ENCODE data around the gene ANKRD16.
A peak's percentile ranks its signal among the peaks of the same experiment; 100 is the strongest.
"Not testable (repeated sequence)": the region's sequence is repeated elsewhere in the genome, so short reads cannot be mapped to it uniquely, and the experiment has no call there.

The ANKRD16 gene

DNA sequence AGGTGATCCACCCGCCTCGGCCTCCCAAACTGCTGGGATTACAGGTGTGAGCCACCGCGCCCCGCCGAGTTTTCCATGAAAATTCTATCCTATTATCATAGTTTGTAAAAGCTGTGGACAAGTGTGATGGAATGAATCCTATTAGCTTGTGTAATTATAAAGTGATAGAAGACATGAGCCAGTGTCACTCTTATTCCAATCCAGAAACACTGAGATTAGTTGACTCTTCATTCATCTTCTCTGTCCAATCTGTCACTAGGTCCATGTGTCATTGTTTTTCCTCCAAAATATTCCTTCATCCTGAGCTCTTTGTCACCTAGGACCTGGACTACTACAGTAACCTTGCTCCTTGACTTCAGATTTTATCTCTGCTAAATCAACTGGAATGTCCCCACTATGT, 13.9 kb upstream of the ANKRD16 start:
- DNase-seq (ENCODE audit: low read depth) = no peak

DNA sequence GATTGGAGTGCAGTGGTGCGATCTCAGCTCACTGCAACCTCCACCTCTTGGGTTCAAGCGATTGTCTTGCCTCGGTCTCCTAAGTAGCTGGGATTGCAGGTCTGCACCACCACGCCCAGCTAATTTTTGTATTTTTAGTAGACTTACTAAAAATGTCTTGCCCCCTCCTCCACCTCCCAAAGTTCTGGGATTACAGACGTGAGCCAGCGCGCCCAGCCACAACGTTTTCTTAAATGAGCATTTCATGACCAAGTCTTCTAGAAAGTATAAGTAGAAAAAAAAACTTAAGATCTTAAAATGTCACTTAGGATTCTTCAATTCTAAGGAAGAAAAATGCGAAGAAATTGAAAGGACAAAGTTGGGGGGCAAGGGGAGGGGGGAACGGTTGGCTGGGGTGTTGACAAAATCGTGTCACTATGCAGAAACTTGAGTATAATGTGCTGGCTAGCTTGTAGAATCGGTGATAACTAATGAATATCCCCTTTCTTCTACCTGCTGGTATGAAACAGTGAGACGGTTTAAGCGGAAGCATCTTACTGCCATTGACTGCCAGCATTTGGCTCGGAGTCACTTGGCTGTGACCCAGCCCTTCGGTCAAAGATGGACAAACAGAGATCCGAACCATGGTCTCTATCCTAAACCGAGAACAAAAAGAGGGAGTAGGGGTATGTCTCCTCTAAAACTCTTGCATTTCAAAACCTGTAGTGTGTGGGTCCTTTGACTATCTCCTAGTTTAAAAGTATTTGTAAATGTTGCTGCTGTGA, 13.0 kb upstream of the ANKRD16 start:
- no peak for DNase-seq (ENCODE audit: low read depth)

DNA sequence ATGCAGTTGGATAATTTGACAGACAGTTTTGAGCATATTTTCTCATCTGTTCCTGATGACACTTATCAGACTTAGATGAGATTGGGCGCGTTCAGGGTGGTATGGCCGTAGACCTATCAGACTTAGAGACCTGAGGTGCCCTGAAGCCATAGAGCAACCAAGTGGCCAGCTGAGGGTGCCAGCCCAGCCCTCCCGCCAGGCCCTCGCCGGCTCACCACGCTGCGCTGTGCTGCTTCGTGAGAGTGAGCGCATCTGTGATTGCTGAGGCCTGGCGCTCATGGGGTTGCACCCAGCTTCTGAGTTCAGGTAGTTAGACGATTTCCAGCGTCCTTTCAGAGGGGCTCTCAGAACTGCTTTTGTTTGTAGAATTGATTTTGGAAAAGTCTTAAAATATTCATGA, 10.6 kb upstream of the ANKRD16 start:
- no peak for DNase-seq (ENCODE audit: low read depth)

DNA sequence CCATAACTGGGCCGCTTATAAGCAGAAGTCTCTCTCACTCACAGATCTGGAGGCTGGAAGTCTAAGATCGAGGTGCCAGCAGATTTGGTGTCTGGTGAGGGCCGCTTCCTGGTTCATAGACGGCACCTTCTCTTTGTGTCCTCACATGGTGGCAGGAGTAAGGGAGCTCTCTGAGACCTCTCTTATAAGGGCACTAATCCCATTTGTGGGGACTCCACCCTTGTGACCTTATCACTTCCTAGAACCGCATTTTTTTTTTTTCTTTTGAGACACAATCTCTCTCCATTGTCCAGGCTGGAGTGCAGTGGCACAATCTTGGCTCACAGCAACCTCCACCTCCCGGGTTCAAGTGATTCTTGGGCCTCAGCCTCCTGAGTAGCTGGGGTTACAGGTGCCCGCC, 8.5 kb upstream of the ANKRD16 start:
- no peak for DNase-seq (ENCODE audit: low read depth)

DNA sequence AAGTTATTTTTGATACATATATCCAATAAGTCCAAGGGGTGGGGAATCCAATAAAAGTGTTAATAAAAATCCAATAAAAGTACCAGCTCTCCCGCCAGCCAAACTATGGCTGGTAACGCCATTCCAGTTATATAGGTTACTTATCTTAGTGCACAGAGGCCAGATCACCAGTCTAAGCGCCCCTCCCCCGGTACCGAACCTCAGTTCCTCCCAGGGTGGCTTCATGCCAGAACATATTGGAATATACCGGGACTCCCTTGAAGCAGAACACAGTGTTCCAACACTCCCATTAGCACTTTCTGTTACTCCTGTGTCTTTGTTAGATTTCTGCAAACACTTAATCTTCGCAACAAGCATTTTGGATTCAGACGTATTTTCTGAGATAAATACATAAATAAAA, 7.8 kb upstream of the ANKRD16 start:
- DNase-seq (ENCODE audit: low read depth) = no peak

DNA sequence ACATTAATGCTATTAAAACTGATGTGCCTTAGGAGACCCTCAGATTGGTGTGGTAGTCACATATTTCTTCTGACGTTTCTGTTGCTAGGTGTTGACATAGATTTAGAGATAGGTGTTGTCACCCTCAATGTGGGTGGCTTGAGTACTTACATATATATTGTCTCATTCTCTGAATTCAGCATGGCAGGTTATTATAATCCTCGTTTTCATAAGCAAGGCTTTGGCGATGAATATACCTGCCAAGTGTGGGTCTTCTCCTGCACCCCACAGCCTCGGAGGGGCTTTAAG, 7.3 kb upstream of the ANKRD16 start:
- no peak for DNase-seq (ENCODE audit: low read depth)

DNA sequence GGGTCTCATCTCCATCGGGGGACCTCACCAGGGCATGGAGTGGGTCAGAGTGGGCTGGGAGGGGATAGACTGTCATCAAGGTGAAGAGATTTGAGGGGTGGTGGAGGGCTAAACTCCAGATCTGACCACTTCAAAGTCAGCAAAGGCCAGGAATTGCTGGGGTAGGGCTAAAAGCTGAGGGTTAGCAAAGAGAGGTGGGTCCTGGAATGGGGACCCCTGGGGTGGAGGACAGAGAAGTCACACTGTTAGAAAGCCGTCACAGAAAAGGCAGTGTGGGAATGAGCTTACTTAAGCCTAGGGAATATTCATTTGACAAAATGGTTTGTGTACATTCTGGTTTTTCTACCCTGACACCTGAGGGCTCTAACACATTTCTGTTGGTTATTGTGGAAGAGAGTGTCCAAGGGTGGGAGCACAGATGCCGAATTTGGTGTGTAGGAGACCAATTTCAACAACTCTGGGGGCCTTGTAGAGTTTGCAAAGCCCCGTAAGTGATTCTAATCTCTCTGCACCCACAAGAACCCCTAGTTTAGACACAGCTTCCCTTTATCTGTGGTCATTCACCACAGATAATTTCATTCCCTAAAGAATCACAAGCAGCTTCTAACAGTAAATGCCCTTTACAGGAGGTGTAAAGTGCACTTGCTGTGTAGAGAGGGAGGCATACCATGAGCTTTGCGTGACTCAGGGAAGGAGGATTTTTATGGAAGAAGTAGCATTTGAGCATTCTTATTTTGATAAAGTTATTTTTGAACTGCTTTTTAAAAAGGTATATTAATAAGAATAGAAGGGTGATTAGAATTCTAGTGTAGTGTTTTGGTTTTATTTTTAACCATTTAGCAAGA, 6.7 kb upstream of the ANKRD16 start:
- no peak for DNase-seq (ENCODE audit: low read depth)

DNA sequence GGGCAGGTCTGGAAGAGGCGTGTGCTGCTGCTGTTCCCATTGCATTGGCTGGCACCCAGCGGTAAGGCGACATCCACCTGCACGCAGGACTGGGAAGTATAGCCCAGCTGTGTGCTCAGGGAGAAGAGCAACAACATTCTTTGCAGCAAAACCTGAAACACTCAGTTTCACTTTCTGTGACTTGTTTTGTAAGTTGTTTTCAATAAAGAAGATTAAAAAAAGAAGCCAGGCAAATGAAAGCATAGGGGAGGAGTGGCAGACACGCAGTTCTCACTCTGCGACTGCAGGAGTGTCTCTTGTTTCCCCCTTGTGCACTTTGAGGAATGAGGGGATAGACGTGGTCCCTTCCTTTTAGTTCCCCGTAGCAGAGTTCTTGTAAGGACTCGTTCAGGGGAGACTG, 6.1 kb upstream of the ANKRD16 start:
- no peak for DNase-seq (ENCODE audit: low read depth)

DNA sequence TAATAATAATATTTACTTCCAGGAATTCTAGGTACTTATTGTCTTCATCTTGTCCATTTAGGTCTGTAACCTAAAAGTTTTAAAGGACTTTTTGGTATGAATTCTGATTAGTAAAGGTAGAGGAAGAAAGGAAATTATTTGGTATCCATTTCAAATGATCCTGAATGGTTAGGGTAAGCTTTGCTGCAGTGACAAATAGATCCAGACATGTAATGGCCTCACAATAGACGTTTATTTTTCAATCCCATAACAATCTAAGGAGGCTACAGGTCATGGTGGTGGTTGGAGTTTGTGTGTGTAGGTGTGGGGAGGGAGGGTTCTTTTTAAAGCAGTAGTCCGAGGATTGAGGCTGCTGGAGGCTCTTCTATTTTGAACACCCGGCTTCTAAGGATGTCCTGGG, 5.7 kb upstream of the ANKRD16 start:
- no peak for DNase-seq (ENCODE audit: low read depth)

DNA sequence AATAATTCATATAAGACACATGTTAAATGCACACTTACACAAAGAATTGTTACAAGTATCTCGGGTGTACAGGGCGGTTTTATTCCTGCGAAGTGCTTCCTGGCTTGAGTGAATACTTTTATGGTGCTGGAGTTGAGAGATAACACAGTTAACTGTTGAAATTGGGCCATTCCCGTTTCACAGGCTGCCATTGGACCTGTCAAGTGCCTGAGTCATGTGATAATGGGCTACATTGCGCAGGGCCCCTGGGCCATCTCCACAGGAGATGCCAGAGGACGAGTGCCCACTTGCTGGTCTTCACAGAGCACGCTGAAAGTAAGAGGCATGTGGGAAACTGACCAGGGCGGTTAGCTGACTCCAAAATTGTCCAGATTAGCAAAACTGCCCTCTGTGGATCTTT, 5.2 kb upstream of the ANKRD16 start:
- no peak for DNase-seq (ENCODE audit: low read depth)

DNA sequence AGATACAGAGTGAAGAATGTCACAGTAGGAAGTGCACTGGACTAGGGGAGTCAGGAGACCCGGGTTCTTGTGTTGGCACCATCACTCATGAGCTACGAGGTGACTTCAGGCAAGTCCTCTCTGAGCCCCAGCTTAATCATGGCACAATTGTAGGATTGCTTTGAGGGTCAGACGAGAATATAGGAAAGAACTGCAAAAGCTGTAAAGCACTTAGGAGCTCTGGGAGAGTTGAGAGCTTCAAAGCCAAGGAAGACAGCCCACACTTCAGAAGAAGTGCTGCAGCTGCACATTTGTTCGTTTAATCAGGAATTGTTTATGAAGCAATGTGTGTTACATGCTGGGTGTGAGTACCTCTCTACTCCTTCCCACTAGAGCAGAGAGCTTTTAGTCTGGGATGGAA, 4.7 kb upstream of the ANKRD16 start:
- DNase-seq (ENCODE audit: low read depth) = no peak

DNA sequence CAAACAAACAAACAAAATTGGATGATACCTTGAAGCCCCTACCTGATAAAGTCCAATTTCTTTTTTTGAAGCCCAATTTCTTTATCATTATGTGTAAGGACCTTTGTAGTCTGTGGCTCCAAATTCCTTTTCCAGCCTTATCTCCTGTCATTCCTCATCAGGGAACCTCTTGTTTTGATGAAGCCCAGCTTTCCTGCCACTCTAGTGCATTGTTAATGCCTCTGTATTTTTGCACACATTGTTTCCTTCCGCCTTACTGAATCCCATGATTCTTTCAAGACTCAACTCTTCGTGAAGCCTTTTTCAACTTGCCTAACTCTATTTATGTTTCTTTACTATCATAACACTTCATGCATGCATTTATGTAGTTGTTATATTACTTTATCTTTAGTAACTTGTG, 3.6 kb upstream of the ANKRD16 start:
- DNase-seq (ENCODE audit: low read depth) = no peak

DNA sequence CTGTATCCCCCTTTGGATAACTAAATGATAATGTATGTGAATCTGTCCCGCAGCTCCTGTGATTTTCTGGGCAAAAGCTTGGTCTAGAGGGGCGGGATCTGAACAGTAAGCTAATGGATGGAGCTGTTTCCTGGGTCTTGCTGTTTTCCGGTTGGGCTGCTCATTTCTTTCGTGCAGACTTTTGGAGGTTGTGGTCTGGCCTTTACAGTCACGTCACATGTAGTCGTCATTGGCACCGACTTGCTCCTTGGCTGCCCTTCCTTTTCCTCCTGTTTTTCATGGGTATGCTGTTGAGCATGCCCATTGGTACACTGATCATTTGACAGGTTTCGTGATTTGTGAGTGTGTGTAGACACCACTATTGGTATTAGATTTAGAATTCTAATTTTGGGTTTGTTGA, 2.3 kb upstream of the ANKRD16 start:
- DNase-seq (ENCODE audit: low read depth) = no peak

DNA sequence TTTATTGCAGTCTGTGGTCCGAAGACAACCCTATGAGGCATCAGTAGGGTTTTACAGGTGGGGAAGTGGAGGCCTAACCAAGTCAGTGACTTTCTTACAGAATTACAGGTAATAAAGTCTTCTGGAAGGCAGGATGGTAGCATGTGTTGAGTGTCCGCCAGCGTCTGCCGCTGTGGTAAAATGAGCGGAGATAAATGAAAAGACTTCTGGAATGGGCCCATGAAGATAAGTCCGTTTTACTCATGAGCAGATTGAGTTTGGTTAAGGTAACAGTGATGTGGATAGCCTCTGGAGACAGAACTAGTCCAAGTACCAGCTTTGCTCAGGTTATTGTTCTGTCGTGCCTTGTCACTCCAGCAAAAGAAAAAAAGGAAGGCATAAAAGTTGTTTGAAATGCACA, 1.3 kb upstream of the ANKRD16 start:
- no peak for DNase-seq (ENCODE audit: low read depth)

DNA sequence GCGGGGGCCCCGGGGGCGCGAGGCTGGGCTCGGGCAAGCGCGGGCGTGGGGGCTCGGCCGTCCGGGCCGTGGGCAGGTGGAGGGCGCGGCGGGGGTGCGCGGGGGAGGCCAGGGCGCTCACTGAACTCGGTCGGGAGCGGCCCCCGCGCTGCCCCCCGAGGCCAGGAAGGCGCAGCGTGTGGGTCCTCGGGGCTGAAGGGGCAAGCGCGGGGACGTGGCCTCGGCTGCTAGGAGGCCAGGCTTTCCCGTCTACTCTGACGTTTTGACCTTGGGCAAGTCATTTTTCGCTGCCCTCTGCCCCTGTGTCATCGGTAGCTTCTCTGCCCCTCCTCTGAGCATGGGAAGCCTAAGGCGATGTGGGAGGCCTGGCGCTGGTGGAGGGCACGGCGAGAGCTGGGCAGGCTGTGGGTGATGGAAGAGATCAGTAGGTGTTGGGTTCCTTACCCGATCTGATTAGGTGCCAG, 791 bp upstream of the ANKRD16 start:
- no peak for DNase-seq (ENCODE audit: low read depth)

DNA sequence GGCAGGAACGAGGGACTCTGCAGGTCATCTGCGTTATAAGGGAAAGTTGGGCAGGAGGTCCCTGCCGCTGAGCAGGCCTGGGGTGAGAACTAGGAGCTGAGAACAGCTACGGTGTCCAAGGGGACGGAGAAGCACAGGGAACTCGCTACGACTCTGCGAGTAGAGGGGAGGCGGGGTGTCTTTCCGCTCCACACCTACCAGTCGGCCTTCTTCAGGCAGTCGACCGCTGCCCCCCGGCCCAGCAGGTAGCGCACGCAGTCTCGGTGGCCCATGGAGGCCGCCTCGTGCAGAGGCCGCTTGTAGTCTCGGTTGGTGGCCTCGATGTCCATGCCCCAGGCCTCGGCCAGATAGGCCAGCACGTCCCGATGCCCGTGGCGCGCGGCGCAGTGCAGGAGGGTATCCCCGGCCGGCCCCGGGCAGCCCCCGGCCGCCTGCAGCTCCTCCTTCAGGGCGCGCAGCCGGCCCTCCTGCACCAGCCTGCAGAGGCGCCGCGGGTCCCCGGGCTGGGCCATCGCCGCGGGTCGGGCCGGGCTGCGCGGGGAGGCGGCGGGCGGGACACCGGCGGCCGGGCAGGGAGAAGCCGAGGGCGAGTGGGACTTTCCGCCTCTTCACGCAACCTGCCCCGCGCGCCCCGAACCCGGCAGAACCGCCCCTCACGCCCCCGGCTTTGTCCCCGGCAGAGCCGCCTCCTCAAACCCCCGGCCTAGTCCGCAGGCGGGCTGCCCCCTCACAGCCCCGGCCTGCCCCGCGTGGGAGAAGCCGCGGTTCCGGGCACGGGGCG, 660 bp downstream of the ANKRD16 start:
- DNase-seq (ENCODE audit: low read depth) = peak; percentile 12

DNA sequence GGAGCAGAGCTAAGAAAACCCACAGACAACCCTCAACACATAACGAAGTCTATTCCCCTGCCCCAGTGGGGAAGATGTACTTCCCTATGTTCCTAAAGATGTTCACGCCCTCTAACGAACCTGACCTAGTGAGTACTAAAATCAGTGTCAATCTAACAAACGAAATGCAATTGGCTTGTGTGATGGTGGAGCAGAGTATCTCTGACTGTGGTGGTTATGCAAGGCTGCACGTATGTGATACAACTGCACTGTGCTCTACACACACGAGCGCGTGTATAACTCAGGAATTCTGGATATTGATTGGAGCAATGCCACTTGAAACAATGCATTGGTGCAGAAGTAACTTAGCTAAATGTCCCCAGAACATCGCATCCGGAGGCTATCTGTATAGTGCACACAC, 1.3 kb downstream of the ANKRD16 start:
- no peak for DNase-seq (ENCODE audit: low read depth)

DNA sequence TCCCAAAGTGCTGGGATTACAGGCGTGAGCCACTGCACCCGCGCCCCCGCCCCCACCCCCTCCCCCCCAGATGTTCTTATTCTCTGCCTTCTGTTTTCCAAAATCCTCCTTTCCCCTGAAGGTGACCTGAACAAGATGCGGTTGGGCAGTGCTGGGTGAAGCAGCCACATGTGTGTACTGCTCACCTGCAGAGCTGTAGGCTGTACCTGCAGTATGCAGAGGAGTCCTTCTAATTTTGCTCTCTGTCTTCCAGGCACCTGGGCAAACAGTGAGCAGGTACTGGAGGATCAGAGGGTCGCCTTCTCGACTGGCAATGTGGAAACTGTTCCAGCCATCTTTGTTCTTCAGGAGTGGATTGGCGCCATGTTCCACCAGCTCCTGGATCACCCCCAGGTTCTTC, 2.1 kb downstream of the ANKRD16 start:
- DNase-seq (ENCODE audit: low read depth) = no peak

DNA sequence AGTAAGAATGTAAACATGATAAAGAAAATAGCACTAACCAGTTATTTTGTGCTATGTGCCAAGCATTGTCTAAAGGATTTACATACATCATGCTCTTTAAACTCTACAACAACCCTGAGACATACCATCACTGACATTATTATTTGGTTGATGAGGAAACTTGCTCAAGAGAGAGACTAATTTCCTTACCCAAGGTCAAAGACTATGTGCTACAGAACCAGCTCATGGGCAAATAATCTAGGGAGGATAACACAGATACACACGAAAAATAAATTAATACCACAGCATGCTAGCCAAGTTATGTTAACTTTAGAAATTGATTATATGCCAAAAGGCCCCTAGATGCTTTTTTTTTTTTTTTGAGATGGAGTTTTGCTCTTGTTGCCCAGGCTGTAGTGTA, 2.7 kb downstream of the ANKRD16 start:
- DNase-seq (ENCODE audit: low read depth) = no peak

DNA sequence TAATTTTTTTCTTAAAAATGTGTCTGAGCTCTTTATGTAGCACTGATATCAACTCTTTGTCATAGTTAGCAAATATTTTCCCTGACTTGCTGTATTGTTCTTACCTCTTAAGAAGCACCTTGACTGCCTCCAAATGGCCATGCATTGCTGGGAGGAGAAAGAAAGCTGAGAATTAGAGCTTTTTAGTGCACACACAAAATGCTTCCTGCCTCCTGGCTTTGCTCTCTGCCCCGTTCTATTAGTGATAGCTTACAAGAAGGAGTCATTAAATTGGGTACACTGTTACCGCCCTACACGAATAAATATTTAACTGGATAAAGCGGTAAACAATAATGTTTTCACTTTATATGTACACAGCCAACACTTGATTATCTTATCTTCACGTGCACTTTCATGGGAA, 4.1 kb downstream of the ANKRD16 start:
- no peak for DNase-seq (ENCODE audit: low read depth)

DNA sequence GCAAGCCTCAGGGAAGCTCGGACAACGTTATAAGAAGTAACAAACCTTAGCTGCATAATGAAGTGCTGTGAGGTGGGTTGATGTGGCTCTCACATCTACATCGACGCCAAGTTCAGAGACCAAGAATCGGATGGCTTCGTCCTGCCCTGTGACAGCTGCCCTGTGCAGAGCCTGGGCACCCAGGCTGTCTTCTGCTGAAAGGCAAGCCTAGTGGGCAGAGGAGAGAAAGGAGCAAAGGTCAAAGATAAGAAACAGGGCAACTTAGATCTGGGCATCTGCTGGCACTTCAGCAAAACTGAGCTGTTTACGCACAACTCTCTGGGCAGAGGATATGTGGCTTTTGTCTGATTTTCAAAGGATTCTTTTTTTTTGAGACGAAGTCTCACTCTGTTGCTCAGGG, 6.7 kb downstream of the ANKRD16 start:
- DNase-seq (ENCODE audit: low read depth) = no peak

DNA sequence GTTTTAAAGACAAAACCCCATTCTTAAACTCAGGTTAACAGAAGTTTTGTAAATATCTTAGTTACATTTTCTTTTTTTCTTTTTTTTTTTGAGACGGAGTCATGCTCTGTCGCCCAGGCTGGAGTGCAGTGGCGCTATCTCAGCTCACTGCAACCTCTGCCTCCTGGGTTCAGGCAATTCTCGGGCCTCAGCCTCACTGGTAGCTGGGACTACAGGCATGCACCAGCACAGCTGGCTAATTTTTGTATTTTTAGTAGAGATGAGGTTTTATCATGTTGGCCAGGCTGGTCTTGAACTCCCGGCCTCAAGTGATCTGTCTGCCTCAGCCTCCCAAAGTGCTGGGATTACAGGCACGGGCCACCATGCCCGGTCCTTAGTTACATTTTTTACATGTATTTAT, 12.7 kb downstream of the ANKRD16 start:
- DNase-seq (ENCODE audit: low read depth) = not testable (repeated sequence)

DNA sequence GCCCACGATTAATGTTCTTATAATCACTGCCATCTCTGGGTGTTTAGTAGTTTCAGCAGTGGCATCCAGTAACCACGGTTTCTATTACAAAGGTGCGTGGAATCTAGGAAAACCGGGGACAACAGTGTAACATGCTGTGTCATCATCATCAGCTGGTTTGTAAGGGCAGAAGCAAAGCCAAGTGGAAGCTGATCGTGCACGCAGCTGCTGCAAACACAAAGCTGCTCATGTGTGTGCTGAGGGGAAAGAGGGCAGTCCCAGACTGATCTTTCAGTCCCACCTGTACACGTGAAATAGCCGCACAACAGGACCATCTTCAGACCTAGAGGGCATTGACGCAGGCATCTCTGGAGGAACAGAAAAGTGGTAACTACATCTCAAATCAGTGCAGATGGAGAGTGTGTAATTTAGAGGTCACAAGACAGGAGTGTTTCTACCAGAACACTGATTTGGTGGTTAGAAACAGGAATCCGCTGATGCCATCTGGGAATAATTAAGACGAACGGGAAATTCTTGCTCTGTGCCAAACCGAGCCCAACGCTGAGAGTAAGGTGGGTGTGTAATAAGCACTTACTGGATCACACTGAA, 13.4 kb downstream of the ANKRD16 start:
- DNase-seq (ENCODE audit: low read depth) = no peak

All from stimulated activated CD8-positive, alpha-beta memory T cell treated with anti-CD3 and anti-CD28 coated beads, Interleukin-15, amount 100 ng/mL, for 24 hours (primary cell).